HL-60 (cell line): ENCODE measurements around the gene RAB27A.

Source experiments
- CTCF ChIP-seq: IDR thresholded peaks from one replicate; pipeline ENCODE4 v1.5.1; 2011; ENCODE audit warnings: low read length, control low read depth, inconsistent platforms; ENCODE audit not compliant: insufficient read depth
- GABPA ChIP-seq: IDR thresholded peaks from 2 replicates; pipeline ENCODE4 v1.6.1; 2012; ENCODE audit warnings: low read depth
- POLR2AphosphoS5 ChIP-seq: IDR thresholded peaks from 2 replicates; pipeline ENCODE4 v1.6.1; 2012; ENCODE audit warnings: low read depth

GRCh38 chr15:55289746-55290527 lies at the start of gene RAB27A:
- TF ChIP-seq CTCF, result no peak
- TF ChIP-seq POLR2AphosphoS5, result peak; percentile 50
- TF ChIP-seq GABPA, result no peak
